Measurements from ENCODE around the gene CDH26. TPM values are rescaled to one million over a fixed set of nuclear protein-coding genes. Genes with fewer than 3 reads are reported as not detected.

The CDH26 gene
- total and polyA plus RNA-seq, 2 experiments from 2014 or later: 2.0 TPM

GRCh38 chr20:59940129-59940955 lies 17.9 kb upstream of the CDH26 start, which contains the start of the genes FAM217B and PPP1R3D:
FAM217B (plus strand) TSS chr20:59940389; CDS start chr20:59943944, 3,555 bp downstream.
PPP1R3D (minus strand) TSS chr20:59940305; CDS start chr20:59939931, 374 bp downstream.
- DNase-seq (ENCODE audit: low spot score): peak; percentile 96
- Mint-ChIP-seq H3K36me3 (ENCODE audit: low read depth) (peaks cover 23% of the 10 kb centered on the region), H3K27ac (peak within 1 kb of the TSS; percentile 98), H3K9me3 (peaks cover 12% of the 10 kb centered on the region), H3K4me1 (peaks cover 14% of the 10 kb centered on the region), H3K4me3 (peak within 1 kb of the TSS; percentile 92), H3K27me3 (ENCODE audit: insufficient read depth, low read depth, poor library complexity) (peaks cover 24% of the 10 kb centered on the region)
- Histone ChIP-seq H3K27me3 (ENCODE audit: insufficient read depth) (peaks cover 41% of the 10 kb centered on the region), H3K4me3 (peak within 1 kb of the TSS; percentile 74), H3K9me2 (ENCODE audit: insufficient read depth) (no peaks in the 10 kb centered on the region), H4K20me1 (replicated peaks; ENCODE audit: insufficient read depth) (peaks cover 11% of the 10 kb centered on the region; the same call in 1 of the 2 replicates), H3K4me1 (ENCODE audit: insufficient read depth) (peaks cover 14% of the 10 kb centered on the region), H3K27ac (ENCODE audit: low read depth) (peak within 1 kb of the TSS; percentile 92), H3K4me2 (peak within 1 kb of the TSS; percentile 86), H2AFZ (peak within 1 kb of the TSS; percentile 94), H3F3A (replicated peaks; ENCODE audit: low read depth) (no peaks in the 10 kb centered on the region), H3K36me3 (ENCODE audit: insufficient read depth) (peaks cover 16% of the 10 kb centered on the region; the same call in 1 of the 2 replicates), H3K79me2 (replicated peaks; ENCODE audit: insufficient read depth) (peaks cover 12% of the 10 kb centered on the region; the same call in 1 of the 2 replicates)
- TF ChIP-seq, protein P1, sequence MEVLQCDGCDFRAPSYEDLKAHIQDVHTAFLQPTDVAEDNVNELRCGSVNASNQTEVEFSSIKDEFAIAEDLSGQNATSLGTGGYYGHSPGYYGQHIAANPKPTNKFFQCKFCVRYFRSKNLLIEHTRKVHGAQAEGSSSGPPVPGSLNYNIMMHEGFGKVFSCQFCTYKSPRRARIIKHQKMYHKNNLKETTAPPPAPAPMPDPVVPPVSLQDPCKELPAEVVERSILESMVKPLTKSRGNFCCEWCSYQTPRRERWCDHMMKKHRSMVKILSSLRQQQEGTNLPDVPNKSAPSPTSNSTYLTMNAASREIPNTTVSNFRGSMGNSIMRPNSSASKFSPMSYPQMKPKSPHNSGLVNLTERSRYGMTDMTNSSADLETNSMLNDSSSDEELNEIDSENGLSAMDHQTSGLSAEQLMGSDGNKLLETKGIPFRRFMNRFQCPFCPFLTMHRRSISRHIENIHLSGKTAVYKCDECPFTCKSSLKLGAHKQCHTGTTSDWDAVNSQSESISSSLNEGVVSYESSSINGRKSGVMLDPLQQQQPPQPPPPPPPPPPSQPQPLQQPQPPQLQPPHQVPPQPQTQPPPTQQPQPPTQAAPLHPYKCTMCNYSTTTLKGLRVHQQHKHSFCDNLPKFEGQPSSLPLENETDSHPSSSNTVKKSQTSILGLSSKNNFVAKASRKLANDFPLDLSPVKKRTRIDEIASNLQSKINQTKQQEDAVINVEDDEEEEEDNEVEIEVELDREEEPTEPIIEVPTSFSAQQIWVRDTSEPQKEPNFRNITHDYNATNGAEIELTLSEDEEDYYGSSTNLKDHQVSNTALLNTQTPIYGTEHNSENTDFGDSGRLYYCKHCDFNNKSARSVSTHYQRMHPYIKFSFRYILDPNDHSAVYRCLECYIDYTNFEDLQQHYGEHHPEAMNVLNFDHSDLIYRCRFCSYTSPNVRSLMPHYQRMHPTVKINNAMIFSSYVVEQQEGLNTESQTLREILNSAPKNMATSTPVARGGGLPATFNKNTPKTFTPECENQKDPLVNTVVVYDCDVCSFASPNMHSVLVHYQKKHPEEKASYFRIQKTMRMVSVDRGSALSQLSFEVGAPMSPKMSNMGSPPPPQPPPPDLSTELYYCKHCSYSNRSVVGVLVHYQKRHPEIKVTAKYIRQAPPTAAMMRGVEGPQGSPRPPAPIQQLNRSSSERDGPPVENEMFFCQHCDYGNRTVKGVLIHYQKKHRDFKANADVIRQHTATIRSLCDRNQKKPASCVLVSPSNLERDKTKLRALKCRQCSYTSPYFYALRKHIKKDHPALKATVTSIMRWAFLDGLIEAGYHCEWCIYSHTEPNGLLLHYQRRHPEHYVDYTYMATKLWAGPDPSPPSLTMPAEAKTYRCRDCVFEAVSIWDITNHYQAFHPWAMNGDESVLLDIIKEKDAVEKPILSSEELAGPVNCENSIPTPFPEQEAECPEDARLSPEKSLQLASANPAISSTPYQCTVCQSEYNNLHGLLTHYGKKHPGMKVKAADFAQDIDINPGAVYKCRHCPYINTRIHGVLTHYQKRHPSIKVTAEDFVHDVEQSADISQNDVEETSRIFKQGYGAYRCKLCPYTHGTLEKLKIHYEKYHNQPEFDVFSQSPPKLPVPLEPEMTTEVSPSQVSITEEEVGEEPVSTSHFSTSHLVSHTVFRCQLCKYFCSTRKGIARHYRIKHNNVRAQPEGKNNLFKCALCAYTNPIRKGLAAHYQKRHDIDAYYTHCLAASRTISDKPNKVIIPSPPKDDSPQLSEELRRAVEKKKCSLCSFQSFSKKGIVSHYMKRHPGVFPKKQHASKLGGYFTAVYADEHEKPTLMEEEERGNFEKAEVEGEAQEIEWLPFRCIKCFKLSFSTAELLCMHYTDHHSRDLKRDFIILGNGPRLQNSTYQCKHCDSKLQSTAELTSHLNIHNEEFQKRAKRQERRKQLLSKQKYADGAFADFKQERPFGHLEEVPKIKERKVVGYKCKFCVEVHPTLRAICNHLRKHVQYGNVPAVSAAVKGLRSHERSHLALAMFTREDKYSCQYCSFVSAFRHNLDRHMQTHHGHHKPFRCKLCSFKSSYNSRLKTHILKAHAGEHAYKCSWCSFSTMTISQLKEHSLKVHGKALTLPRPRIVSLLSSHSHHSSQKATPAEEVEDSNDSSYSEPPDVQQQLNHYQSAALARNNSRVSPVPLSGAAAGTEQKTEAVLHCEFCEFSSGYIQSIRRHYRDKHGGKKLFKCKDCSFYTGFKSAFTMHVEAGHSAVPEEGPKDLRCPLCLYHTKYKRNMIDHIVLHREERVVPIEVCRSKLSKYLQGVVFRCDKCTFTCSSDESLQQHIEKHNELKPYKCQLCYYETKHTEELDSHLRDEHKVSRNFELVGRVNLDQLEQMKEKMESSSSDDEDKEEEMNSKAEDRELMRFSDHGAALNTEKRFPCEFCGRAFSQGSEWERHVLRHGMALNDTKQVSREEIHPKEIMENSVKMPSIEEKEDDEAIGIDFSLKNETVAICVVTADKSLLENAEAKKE (CRISPR knock-in tag; IDR thresholded peaks at IDR 0.05): no peak
- TF ChIP-seq CREB1 (CRISPR knock-in tag; IDR thresholded peaks at IDR 0.05; ENCODE audit: low read depth) (peak; percentile 66), POLR2AphosphoS5 (IDR thresholded peaks at IDR 0.05; ENCODE audit: low read depth) (peak; percentile 67)
- ATAC-seq: peak; percentile 94

GRCh38 chr20:59940956-59941294 lies 17.3 kb upstream of the CDH26 start:
- ATAC-seq: peak; percentile 4; the same call in 2 of the 3 replicates
- peaks cover 24% of the 10 kb centered on the region for H3K27me3 Mint-ChIP-seq (ENCODE audit: insufficient read depth, low read depth, poor library complexity)
- TF ChIP-seq POLR2AphosphoS5 (IDR thresholded peaks at IDR 0.05; ENCODE audit: low read depth) (no peak), CTCF (conservative IDR thresholded peaks at IDR 0.05; ENCODE audit: low read depth in 2 of 2) (no peak), STAT1 (IDR thresholded peaks at IDR 0.05; ENCODE audit: unreplicated experiment) (no peak), NANOG (IDR thresholded peaks at IDR 0.05; ENCODE audit: borderline replicate concordance) (no peak), CREB1 (CRISPR knock-in tag; IDR thresholded peaks at IDR 0.05; ENCODE audit: low read depth) (no peak), JUNB (IDR thresholded peaks at IDR 0.05; ENCODE audit: unreplicated experiment) (no peak), EZH2phosphoT487 (IDR thresholded peaks at IDR 0.05; ENCODE audit: unreplicated experiment) (no peak)
- TF ChIP-seq, protein P2, sequence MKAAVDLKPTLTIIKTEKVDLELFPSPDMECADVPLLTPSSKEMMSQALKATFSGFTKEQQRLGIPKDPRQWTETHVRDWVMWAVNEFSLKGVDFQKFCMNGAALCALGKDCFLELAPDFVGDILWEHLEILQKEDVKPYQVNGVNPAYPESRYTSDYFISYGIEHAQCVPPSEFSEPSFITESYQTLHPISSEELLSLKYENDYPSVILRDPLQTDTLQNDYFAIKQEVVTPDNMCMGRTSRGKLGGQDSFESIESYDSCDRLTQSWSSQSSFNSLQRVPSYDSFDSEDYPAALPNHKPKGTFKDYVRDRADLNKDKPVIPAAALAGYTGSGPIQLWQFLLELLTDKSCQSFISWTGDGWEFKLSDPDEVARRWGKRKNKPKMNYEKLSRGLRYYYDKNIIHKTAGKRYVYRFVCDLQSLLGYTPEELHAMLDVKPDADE (IDR thresholded peaks at IDR 0.05): no peak

More at GRCh38 chr20:59940956-59941294, 17.3 kb upstream of the CDH26 start:
- peak overlapping the region; percentile 98 for H3K27ac Mint-ChIP-seq
- H3K4me1 Mint-ChIP-seq: peaks cover 20% of the 10 kb centered on the region
- Histone ChIP-seq H4K20me1 (replicated peaks; ENCODE audit: insufficient read depth) (peaks cover 11% of the 10 kb centered on the region; the same call in 1 of the 2 replicates), H3K9me2 (ENCODE audit: insufficient read depth) (no peaks in the 10 kb centered on the region), H3K36me3 (ENCODE audit: insufficient read depth) (peaks cover 16% of the 10 kb centered on the region; the same call in 1 of the 2 replicates), H3K27me3 (ENCODE audit: insufficient read depth) (peaks cover 35% of the 10 kb centered on the region), H3K4me1 (ENCODE audit: insufficient read depth) (peaks cover 14% of the 10 kb centered on the region), H3K27ac (ENCODE audit: low read depth) (peak overlapping the region; percentile 92), H3K4me2 (peak overlapping the region; percentile 86), H2AFZ (peak overlapping the region; percentile 94), H3K4me3 (peak overlapping the region; percentile 74), H3K79me2 (replicated peaks; ENCODE audit: insufficient read depth) (peaks cover 12% of the 10 kb centered on the region; the same call in 1 of the 2 replicates), H3F3A (replicated peaks; ENCODE audit: low read depth) (no peaks in the 10 kb centered on the region)
- no peak for DNase-seq (ENCODE audit: low spot score)
- H3K4me3 Mint-ChIP-seq: peak overlapping the region; percentile 92
- peaks cover 12% of the 10 kb centered on the region for H3K9me3 Mint-ChIP-seq
- peaks cover 27% of the 10 kb centered on the region for H3K36me3 Mint-ChIP-seq (ENCODE audit: low read depth)
